HT-29 (cell line): Measurements from ENCODE around the gene CNDP2. TPM values are rescaled to one million over a fixed set of nuclear protein-coding genes. Genes with fewer than 3 reads are reported as not detected.
A peak's percentile ranks its signal among the peaks of the same experiment; 100 is the strongest.

ENCODE experiments used
- DNase-seq: peaks from one replicate; pipeline ENCODE4 v3.0.0-alpha.2; 2015; ENCODE audit warnings: low spot score
- total RNA-seq: library from RNA; depleted of rRNA; stranded (reverse); fragments of >200 nt; shearing (Covaris generic); gene quantifications from 2 replicates; pipeline ENCODE4 v1.2.3, GENCODE V29; 2014

The CNDP2 gene
- total RNA-seq, 1 experiment from 2014 or later: 57.7 TPM

DNA sequence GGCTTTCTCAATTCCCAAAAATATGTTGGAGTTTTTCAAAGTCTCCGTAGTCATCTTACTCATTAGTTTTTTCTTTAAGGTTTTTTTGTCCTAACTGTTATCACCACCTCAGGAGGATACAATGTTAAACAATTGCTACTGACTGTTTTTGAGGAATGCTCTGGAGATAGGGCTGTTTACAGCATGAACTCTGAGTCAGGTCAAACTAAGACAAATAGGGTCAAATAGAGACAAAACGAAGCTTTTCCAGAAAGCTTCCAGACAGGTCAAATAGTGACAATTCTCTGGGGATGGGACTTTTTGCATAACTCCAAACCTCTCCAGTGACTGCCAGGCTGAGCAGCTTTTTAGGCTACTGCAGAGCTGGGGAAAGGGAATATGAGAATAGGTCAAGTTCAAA lies 23.9 kb upstream of the CNDP2 start:
- no peak for DNase-seq

DNA sequence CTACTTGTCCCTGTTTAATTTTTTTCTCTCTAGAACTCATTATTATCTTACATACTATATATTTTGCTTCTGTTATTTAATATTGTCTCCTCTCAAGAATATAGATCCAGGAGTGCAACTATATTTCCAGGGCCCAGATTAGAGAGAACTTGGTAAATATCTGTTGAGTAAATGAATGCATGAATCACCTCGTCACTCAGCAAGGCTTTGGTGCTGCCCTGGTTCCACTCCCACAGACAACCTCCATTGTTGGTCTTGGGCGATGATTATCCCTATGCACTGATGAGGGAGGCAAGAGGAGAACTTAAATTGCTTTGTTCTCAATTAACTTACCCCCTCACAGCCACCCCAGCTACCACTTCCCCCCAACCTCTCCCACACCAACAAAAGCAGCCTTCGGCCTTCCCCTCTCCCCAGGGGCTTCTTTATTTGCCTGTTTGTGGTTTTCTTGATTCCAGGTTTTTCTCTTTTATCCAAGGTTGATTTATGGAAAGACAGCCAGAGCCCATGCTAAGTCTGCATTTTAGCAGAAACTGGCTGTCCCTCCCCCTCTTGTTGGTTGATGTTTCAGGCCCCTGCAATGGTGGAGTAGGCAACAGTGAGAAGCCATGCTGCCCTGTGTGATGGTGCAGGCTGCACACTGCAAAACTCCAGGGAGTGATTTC lies 22.1 kb upstream of the CNDP2 start:
- no peak for DNase-seq

DNA sequence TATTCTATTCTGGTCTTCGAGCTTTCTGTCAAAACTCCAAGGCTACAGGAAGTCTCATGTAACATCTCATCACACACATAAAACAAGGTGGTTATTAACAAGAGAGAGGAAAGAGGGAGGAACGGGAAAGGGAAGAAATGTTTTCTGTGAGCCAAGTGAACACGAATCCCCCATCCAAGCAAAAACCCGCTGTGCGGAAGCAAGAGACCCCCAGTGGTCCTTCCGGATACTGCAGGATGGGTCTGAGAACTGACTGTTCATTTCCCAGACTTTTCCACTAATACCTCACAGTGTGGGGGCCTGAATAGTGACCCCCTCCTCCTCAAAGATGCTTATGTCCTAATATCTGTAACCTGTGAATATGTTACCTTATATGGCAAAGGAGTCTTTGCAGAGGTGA lies 20.0 kb upstream of the CNDP2 start:
- DNase-seq: peak; percentile 7

DNA sequence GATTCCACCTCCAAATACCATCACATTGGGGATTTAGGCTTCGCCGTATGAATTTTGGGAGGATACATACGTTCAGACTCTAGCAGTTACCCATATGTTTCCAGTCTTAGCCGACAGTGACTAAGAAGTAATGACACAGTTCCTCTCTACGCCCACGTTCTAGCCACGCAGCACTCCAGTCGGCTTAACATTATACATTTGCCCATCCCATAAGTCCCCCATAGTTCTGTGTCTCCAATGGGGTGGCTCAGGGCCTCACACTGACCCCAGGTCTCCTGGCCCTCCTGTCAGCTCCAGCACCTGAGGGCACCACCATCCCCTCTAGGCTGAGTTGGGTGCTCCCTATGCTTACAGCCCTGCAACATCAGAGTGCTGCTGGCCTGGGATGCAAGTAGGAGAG lies 18.4 kb upstream of the CNDP2 start:
- DNase-seq: no peak

DNA sequence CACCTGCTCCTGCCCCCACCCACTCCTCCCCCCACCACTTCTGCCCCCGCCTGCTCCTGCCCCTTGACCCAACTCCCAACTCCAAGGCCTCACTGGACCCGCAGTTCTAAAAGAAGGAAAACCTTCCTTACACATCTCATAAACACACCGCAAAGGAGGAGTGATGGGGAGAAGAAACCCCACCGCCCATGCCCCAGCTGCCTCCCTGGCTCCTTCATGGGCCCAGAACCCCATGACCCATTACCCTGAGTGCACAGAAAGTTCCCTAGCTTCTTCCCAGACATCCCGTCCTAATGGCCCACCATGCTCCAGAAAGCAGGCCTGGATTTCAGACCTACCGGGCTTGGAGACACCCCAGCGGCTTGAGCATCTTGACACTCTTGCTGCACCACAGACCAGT lies 17.8 kb upstream of the CNDP2 start:
- no peak for DNase-seq

DNA sequence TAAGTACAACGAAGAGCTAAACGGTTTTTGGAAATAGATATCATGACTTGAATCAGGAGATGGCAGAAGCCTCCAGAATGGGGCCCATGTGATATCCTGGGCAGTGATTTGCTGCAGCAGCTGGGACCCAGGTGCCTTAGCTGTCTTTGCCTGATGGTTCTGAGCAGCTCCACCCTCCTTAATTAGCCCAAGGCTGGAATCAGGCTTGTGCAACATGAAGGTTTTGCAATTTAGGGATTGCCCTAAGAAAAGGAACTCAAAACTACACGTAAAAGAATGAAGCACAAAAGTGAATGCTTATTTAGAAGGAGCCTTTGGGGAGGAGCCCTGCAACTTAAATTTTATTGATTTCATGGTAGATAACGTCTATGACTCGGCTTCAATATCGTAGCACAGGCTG lies 17.3 kb upstream of the CNDP2 start:
- no peak for DNase-seq

DNA sequence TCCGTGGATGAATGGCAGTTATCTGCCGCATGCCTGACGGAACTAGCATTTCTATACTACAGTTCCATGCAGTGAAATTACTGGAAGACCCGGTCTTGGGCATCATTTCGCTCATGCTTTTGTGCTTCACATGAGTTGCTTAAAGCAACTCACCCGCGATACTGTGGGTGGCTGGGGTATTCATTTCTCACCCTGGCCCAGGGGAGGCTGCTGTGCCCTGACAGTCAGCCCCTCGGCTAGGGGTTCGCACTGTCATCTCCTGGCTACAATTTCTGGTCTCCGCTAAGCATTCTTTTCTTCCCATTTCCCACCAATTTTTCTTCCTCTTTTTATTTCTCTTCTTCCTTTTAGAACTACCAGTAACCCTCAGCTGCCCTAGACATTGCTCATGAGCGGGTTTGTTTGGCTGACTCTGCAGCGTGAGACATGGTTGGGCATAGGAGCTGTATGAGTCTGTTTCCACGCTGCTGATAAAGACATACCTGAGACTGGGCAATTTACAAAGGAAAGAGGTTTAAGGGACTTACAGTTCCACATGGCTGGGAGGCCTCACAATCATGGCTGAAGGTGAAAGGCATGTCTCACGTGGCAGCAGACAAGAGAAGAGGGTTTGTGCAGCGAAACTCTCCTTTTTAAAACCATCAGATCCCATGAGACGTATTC lies 16.5 kb upstream of the CNDP2 start:
- DNase-seq: no peak

DNA sequence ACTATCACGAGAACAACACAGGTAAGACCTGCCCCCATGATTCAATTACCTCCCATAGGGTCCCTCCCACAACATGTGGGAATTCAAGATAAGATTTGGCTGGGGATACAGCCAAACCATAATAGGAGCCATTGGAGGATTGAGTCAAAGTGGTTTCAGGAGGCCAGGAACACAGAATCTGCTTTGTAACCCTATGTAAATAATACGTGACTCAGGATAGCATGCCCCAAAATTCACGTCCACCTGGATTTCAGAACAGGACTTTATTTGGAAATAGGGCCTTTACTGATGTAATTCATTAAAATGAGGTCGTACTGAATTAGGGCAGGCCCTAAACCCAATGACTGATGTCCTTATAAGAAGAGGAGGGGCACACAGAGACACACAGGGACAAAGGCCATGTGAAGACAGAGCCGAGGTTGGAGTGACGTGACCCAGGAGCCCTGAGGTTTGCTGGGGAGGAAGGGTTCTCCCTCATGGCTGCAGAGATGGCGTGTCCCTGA lies 16.0 kb upstream of the CNDP2 start:
- DNase-seq: no peak

DNA sequence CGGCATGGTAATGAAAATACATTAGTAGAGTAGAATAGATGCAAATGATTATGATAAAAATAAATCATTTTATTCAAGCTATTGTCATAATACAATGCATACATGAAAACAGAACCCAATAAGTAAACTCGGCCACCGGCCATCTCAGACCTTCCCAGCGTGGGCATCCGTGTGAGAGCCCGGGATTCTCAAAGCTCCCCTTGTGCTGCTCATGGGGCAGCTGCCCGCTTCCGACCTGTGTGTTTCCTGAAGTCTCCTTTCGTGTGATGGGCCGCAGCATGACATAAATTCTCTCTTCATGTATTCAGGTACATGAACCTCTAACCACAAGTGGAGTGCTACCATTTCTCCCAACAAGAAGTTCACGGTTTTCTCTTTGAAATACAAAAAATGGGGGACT lies 13.5 kb upstream of the CNDP2 start:
- DNase-seq: no peak

DNA sequence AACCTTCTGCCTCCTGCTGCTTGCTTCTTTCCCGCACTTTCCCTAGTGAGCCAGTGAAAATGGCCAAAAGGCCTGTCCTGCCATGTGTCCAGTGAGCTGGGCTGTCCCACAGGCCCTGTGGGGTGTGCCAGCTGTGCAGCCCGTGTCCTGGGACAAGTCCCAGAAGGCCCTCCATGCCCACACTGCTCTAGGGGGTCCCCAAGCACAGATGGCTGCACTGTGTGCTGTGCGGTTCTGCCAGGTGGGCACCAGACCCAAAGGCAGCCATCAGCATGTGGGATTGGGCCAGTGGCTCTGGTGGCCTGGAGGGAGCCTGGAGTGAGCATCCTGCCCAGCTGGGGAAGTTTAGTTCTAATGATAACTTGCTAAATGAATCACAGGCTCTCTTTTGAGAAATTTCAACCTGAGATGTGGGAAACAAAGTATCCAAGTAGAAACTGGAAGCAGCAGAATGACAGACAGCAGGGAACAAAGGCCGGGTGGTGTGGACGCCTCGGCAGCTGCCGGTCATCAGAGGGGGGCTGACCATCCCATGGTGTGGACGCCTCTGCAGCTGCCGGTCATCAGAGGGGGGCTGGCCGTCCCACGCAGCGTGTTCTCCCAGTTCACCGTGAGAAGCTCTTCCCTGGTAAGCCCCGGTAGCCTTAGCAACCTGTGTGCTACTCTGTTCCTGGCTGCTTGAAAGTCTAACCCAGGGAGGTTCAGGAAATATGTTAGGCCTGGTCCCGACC lies 9.9 kb upstream of the CNDP2 start:
- DNase-seq: no peak

DNA sequence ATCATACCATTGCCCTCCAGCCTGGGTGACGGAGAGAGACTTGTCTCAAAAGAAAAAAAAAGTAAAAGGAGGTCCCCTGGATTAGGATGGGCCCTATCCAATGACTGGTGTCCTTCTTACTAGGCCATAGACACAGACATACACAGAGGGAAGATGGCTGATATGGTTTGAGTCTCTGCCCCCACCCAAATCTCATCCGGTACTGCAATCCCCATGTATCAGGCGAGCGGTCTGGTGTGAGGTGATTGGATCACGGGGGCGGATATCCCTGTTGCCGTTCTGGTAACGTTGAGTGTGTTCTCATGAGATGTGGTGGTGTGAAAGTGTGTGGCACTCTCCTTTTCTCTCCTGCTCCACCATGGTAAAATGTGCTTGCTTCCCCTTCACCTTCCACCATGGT lies 7.8 kb upstream of the CNDP2 start:
- DNase-seq: no peak

DNA sequence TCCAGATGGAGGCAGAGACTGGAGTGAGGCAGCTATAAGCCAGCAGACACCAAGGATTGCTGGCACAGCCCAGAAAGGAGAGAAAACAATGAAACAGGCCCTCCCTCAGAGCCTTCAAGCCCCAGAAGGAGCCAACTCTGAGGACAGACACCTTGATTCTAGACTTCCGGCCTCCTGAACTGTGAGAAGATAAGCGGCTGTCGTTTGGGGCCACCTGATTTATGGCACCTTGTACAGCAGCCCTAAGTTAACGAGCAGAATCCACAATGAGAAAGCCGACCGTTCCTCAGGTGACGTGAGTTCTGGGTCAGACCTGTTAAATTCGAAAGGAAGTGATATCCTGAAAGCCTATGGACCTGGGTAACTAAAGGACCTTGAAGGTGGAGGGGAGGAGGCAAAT lies 7.3 kb upstream of the CNDP2 start:
- DNase-seq: no peak

DNA sequence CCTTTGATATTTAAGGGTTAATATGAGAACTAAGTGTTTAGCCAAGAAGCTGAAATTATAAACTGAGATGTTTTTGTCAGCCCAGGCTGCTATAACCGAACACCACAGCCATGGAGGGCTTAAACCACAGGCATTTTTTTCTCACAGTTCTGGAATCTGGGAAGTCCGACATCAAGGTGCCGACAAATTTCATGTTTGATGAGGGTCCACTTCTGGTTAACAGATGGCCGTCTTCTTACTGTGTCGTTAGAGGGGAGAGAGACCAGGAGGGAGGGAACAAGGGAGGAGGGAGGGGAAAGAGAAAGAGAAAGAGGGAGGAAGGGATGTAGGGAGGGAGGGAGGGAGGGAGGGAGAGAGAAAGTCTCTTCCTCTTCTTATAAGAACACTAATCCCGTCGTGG lies 6.5 kb upstream of the CNDP2 start:
- no peak for DNase-seq

DNA sequence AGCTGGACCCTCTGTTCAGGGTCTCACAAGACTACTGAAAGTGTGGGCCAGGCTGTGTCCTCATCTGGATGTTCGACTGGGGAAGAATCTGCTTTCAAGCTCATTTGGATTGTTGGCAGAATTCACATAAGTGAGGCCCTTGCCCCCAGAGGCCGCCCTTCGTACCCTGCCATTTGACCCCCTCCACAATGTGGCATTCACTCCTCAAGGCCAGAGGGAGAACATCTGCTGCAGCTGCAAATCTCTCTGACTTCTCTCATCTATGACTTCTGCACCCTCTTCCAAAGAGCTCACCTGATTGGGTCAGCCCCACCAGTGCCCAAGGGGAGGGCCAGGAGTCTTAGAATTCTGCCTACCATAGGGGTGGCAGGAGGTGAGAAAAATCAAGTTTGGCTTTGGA lies 3.9 kb upstream of the CNDP2 start:
- DNase-seq: no peak

DNA sequence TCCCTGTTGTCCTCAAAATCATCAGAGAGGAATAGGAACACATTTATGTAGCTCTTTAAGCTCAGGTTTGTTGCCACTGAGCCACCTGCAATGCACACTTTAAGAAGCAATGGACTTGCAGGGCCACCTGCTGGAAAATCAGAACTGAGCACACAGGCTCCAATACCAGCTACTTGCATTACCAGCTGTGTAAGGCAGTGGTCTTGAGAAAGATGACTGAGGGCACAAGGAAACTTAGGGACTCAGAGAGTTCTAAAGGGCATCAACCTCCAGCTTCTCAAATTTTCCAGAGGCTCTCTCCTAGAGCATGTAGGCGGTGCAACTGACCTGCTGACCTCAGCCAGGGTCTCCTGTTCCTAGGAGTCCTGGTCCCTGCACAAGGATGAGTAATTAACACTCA lies 2.5 kb upstream of the CNDP2 start:
- DNase-seq: peak; percentile 63

DNA sequence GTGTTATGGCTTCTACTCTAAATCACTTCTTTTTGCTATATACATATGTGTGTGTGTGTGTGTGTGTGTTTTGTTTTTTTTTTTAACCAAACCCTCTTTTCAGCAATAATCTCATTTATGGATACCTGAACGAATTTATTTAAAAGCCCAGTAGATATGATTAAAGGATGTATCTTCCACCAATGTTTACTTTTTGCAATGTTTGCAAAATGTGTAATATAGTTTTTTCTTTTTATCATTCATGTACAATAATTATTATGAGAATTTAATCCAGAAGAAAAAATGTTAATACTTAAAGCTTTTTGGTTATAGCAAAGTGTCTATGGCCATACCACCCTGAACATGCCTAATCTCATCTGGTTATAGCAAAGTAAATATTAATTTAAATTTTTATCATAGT lies 1.6 kb upstream of the CNDP2 start:
- no peak for DNase-seq

DNA sequence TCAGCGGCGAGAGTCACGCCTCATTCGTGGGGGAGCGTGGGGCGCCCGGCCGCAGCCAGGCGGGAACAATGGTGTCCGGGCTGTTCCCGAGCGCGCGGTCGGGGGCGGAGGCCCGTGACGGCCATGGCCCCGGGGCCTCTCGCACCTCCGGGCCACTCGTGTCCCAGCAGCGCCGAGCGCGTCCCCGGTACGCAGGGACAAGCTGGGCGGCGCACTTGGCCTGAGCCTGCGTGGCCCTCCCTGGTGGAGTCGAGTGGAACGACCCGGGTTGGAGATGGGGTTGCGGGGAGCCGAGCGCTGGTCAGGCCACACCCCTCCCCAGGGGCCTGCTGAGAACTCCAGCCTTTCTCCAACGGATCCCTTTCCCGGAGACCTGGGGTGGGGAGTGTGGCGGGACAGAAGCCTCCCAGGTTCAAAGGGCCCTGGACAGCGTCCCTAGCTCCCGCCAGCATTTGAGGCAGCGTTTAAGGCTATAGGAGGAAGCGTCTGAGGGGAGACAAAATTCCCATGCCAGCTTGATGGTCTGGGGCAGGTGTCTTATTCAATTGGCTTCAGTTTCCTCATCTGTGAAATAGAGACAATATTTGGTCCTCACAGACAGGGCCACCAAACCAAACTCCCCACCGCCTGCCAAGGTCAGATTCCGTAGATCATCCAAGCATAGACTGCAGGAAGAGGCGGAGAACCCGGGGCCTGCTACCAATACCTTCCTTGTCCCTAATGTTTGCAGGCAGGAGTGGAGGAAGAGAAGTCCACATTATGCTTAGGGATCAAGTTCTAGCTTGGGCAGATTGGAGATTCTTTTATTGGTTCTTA lies 553 bp downstream of the CNDP2 start:
- DNase-seq: peak; percentile 58

DNA sequence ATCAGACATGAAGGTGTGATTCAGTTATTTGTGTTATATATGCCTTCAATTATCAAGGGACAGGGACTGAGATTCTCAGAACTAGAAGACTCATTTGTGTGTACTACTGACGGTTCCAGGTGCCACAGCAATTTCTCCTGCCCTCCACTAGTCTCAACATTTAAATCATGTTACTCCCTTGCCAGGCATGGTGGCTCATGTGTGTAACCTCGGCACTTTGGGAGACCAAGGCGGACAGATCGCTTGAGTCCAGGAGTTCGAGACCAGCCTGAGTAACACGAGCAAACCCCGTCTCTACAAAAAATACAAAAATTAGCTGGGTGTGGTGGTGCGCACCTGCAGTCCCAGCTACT lies 1.1 kb downstream of the CNDP2 start:
- DNase-seq: no peak

DNA sequence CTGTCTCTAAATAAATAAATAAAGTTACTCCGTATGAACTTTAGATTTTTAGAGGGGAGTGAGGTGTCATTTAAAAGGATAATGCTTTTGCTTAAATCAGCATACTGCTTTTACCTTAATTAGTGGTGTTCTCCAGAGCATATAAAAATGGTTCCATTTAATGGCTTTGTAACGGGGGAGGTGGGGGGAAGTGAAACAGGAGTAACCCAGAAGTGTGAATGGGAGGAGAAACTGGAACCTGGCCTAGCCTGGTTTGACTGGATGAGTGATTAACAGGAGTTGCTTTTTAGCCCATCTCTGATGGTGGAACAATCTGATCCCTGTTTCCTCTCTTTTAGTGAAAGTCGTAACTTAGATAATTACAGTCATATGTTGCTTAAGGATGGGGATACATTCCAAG lies 1.6 kb downstream of the CNDP2 start:
- DNase-seq: no peak

DNA sequence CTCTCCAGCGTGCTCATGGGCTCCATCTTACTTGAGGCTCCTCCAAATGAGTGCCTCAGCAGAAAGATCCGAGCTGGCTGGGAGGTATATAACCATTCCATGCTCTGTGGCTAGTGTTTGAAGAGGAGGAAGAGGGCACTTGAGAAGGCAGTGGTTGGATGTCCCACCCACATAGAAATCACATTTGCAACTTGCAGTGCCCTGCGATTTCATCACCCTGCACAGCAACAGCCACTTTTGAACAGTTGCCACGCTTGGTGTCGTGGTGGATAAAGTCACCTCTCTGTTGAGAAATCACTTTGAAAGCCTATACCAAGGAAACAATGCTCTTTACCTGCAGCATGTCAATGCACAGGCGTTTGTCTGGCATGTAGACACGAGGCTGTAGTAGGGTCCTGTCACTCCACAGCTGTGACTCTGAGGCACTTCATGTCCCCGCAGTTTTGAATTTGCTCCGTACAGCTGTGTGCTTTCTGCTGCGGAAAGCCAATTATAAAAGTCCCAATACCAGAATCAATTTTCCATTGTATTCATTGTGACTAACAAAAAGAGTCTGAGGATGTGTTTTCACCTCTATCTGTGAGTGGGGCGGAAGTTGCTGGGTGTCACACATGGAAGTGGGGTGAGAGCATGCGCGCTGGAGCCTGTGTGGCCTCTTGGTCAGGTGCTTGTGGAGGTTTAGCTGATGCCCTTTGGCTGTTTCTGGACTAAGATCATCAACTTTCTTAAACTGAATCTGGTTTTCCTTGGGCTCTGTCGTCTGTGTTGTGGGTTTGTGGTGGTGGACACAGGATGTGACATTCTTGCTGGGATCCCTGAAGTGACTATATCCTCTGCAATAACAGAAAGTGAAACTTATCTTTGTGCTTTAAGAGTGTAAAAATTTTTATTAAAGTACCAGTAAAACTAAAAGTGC lies 2.8 kb downstream of the CNDP2 start:
- DNase-seq: no peak

DNA sequence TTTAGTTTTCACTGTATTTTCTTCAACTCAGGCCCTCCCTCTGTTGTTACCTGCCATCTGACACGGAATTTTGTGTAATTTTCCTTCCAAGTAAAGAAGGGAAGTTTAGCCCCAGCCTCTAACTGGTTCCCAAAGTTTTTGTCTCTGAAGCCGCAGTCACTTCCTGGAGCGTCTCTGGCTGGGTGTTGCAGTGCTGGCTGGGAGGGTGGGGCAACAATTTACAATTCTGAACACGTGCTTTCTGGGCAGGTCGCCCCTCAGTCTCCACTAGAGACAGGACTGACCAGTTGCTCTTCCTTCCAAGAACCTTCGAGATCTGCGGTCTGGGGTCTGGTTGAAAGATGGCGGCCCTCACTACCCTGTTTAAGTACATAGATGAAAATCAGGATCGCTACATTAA lies 3.5 kb downstream of the CNDP2 start:
- DNase-seq: peak; percentile 37
